PC-3 (cell line): ENCODE results near the gene UBA3.

Experiments used
- EZH2 ChIP-seq: fragments of 300-600 bp; sonication (generic); IDR thresholded peaks from one replicate; pipeline ENCODE4 v1.6.1; 2017; ENCODE audit warnings: antibody characterized with exemption, mild to moderate bottlenecking, low read length; ENCODE audit not compliant: unreplicated experiment
- TF ChIP-seq, protein P1 (sequence below): fragments of 300-600 bp; sonication (generic); conservative IDR thresholded peaks from 2 replicates; pipeline ENCODE4 v1.5.1; 2017; ENCODE audit warnings: antibody characterized with exemption, low read depth, mild to moderate bottlenecking, low read length

DNA sequence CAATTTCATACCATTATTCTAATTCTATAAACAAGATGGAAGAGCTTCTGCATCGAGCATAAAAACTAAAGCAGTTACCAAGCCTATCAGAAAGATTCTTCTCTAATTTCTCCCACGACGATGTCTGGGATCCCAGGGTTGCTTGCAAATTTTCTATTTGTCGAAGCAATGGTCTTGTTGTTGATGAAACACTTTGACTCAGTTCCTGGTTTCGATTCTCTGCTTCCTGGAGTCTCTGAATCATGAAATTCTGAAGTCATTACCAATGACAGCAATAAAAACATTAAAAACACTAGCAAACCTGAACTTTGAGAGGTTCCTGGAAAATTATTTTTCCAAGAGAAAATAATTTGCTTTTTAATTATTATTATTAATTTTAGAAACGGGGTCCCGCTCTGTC, 46.7 kb downstream of the UBA3 start:
- no peak for TF ChIP-seq EZH2
- TF ChIP-seq, protein P1, sequence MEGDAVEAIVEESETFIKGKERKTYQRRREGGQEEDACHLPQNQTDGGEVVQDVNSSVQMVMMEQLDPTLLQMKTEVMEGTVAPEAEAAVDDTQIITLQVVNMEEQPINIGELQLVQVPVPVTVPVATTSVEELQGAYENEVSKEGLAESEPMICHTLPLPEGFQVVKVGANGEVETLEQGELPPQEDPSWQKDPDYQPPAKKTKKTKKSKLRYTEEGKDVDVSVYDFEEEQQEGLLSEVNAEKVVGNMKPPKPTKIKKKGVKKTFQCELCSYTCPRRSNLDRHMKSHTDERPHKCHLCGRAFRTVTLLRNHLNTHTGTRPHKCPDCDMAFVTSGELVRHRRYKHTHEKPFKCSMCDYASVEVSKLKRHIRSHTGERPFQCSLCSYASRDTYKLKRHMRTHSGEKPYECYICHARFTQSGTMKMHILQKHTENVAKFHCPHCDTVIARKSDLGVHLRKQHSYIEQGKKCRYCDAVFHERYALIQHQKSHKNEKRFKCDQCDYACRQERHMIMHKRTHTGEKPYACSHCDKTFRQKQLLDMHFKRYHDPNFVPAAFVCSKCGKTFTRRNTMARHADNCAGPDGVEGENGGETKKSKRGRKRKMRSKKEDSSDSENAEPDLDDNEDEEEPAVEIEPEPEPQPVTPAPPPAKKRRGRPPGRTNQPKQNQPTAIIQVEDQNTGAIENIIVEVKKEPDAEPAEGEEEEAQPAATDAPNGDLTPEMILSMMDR: no peak
